SJCRH30 (cell line): Measurements from ENCODE around the gene B3GNT3. TPM values are rescaled to one million over a fixed set of nuclear protein-coding genes. Genes with fewer than 3 reads are reported as not detected.
"Not testable (repeated sequence)": the region's sequence is repeated elsewhere in the genome, so short reads cannot be mapped to it uniquely, and the experiment has no call there.

Experiments
- DNase-seq, 2 experiments: peaks; one replicate each; pipeline ENCODE4 v3.0.0-alpha.2; 2015 to 2020
- H3K27ac ChIP-seq: fragments of 250-450 bp; sonication (Bioruptor Pico); 2 replicates; pipeline ENCODE4 v1.5.1; 2020; ENCODE audit warnings: mild to moderate bottlenecking, moderate library complexity
- H3K27me3 ChIP-seq: fragments of 250-450 bp; sonication (Bioruptor Pico); 2 replicates; pipeline ENCODE4 v1.5.1; 2020; ENCODE audit warnings: mild to moderate bottlenecking, moderate library complexity
- H3K36me3 ChIP-seq: fragments of 250-450 bp; sonication (Bioruptor Pico); 2 replicates; pipeline ENCODE4 v1.5.1; 2020; ENCODE audit warnings: mild to moderate bottlenecking, moderate library complexity
- H3K4me1 ChIP-seq: fragments of 250-450 bp; sonication (Bioruptor Pico); 2 replicates; pipeline ENCODE4 v1.5.1; 2020; ENCODE audit warnings: mild to moderate bottlenecking, moderate library complexity
- H3K4me3 ChIP-seq: fragments of 250-450 bp; sonication (Bioruptor Pico); 2 replicates; pipeline ENCODE4 v1.5.1; 2020; ENCODE audit warnings: mild to moderate bottlenecking, moderate library complexity
- H3K9me3 ChIP-seq: fragments of 250-450 bp; sonication (Bioruptor Pico); replicated peaks from 2 replicates; pipeline ENCODE4 v1.5.1; 2020; ENCODE audit warnings: mild to moderate bottlenecking, moderate library complexity
- total RNA-seq: library from RNA; depleted of rRNA; stranded (reverse); fragments of >200 nt; shearing (Covaris generic); gene quantifications from 2 replicates; pipeline ENCODE4 v1.2.3, GENCODE V29; 2014

Gene B3GNT3
- total RNA-seq, 1 experiment from 2014 or later = not detected

DNA sequence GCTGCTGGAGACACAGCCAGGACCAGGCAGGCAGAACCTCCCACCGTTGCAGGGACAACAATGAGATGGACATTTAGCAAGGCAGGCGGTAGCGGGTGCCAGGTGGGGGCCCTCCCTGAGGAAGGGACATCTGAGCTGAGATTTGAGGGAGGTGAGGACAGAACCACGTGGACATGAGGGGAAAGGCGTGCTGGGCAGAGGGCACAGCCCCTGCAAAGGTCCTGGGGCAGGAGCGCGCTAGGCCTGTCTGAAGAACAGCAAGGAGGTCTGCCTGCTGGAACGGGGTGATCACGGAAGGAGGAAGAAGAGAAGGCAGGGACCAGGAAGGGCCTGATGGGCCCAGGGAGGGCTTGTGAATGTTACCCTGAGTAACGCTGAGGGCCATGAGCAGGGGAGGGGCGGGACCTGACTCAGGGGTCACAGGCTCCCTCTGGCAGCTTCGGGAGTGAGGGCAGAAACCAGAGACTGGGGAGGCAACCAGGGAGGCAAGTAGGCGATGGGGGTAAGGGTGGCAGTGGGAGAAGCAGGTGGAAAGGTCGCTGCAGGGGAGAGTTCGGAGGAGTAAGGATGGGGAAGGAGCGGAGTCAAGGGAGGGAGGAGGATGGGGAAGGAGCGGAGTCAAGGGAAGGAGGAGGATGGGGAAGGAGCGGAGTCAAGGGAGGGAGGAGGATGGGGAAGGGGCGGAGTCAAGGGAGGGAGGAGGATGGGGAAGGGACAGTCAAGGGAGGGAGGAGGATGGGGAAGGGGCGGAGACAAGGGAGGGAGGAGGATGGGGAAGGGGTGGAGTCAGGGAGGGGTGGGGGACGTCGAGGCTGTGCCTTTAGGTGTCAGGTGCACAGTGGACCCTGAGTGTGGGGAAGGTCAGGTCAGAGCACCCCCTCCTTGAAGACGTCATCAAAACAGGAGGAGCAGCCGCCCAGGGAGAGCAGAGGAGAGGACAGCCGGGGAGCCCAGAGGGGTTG is 15.7 kb upstream of the B3GNT3 start:
- H3K4me3 ChIP-seq = peak overlapping the region; percentile 31
- peak; percentile 30 to 48 for DNase-seq

DNA sequence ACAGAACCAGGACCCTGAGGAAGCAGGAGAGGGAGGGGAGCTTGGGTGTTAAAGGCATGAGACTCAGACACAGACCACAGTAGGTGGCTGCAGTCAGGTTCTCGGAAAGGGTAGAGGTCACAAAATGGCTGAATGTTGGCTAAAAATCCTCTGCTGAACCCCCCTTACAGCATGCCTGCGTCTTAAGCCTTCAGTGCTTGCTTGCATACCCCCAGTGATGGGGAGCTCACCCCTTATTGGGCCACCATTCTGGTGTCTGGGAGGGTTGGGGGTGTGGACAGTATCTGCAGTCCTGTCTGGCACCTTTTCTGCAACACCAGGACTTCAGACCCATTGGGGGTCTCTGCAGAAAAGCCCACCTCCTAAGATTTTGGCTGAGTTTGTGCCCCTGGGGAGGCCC is 14.2 kb upstream of the B3GNT3 start:
- Histone ChIP-seq H3K4me3 (no peak overlapping the region), H3K4me1 (no peaks in the 10 kb centered on the region)
- DNase-seq = no peak

More for the DNA sequence above, 15.7 kb upstream of the B3GNT3 start:
- no peak overlapping the region for H3K27ac ChIP-seq
- H3K9me3 ChIP-seq = no peaks in the 10 kb centered on the region
- no peaks in the 10 kb centered on the region for H3K36me3 ChIP-seq
- no peaks in the 10 kb centered on the region for H3K27me3 ChIP-seq
- H3K4me1 ChIP-seq = no peaks in the 10 kb centered on the region

GRCh38 chr19:17783721-17784120 is 11.2 kb upstream of the B3GNT3 start:
- H3K36me3 ChIP-seq, H3K4me3 ChIP-seq, DNase-seq, H3K9me3 ChIP-seq, H3K27me3 ChIP-seq, H3K27ac ChIP-seq, H3K4me1 ChIP-seq: not testable (repeated sequence)

More for the DNA sequence above, 14.2 kb upstream of the B3GNT3 start:
- no peaks in the 10 kb centered on the region for H3K36me3 ChIP-seq
- no peak overlapping the region for H3K27ac ChIP-seq
- no peaks in the 10 kb centered on the region for H3K9me3 ChIP-seq
- no peaks in the 10 kb centered on the region for H3K27me3 ChIP-seq

DNA sequence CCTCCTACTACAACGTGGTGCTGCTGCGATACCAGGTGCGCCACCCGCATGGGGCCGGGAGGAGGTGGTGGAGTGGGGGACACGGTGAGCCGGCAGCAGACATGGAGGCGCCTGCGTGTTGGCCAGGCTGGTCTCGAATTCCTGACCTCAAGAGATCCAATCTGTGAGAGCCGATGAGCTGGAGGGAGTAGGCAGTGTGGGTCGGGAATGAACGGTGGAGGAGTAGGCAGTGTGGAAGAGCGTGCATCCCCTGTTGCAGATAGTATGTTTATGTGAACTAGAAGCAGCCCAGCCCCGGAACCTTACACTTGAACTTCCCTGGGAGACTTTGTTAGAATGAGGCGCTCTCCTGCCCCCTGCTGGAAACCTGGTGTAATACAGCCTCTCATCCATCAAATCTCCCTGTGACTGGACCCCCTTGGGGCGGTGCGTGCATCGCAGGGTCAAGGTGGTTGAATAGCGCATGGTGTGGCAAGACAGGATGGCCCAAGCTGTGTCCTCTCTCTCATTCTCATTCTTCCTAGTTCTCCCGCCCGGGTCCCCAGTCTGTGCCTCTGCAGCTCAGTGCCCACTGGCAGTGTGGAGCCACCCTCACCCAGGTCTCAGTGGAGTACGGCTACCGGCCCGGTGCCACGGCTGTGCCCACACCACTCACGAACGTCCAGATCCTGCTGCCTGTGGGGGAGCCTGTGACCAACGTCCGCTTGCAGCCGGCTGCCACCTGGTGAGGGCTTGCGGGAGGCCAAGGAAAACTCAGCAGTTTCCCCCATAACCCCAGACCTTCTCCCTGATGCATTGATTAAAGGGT is 10.5 kb upstream of the B3GNT3 start:
- no peaks in the 10 kb centered on the region for H3K27me3 ChIP-seq
- H3K9me3 ChIP-seq = no peaks in the 10 kb centered on the region
- H3K27ac ChIP-seq = no peak overlapping the region
- DNase-seq = peak; percentile 74 to 91
- H3K36me3 ChIP-seq = no peaks in the 10 kb centered on the region
- H3K4me1 ChIP-seq = no peaks in the 10 kb centered on the region
- no peak overlapping the region for H3K4me3 ChIP-seq

DNA sequence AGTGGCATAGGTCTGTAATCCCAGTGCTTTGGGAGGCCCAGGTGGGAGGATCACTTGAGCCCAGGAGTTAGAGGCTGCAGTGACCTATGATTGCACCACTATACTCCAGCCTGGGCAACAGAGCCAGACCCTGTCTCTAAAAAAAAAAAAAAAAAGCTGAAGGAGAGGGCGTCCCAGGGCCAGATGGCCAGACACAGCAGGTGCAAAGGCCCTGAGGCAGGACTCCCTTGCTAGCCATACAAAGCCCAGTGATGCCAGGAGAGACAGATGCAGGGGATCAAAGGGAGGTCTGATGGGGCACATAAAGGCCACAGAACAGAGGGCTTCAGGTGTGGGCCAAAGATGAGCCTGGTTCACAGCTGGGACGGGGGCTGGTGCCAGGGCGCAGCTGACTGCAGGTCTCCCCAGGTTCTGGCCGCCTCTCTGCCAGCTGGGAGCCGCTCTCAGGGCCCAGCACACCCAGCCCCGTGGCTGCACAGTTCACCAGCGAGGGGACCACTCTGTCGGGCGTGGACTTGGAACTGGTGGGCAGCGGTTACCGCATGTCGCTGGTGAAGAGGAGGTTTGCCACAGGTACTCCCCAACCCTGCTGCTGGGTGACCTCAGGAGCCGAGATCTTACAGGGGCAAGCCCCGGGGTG is 7.5 kb upstream of the B3GNT3 start:
- no peaks in the 10 kb centered on the region for H3K9me3 ChIP-seq
- H3K4me3 ChIP-seq = no peak overlapping the region
- DNase-seq = no peak
- no peaks in the 10 kb centered on the region for H3K36me3 ChIP-seq
- H3K4me1 ChIP-seq = no peaks in the 10 kb centered on the region
- H3K27ac ChIP-seq = no peak overlapping the region
- H3K27me3 ChIP-seq = peaks cover 16% of the 10 kb centered on the region; the same call in 1 of the 2 replicates

GRCh38 chr19:17788632-17789031 is 6.3 kb upstream of the B3GNT3 start:
- no peaks in the 10 kb centered on the region for H3K9me3 ChIP-seq
- H3K36me3 ChIP-seq = no peaks in the 10 kb centered on the region
- no peak overlapping the region for H3K4me3 ChIP-seq
- no peaks in the 10 kb centered on the region for H3K4me1 ChIP-seq
- peaks cover 19% of the 10 kb centered on the region for H3K27me3 ChIP-seq
- H3K27ac ChIP-seq = no peak overlapping the region
- no peak for DNase-seq

DNA sequence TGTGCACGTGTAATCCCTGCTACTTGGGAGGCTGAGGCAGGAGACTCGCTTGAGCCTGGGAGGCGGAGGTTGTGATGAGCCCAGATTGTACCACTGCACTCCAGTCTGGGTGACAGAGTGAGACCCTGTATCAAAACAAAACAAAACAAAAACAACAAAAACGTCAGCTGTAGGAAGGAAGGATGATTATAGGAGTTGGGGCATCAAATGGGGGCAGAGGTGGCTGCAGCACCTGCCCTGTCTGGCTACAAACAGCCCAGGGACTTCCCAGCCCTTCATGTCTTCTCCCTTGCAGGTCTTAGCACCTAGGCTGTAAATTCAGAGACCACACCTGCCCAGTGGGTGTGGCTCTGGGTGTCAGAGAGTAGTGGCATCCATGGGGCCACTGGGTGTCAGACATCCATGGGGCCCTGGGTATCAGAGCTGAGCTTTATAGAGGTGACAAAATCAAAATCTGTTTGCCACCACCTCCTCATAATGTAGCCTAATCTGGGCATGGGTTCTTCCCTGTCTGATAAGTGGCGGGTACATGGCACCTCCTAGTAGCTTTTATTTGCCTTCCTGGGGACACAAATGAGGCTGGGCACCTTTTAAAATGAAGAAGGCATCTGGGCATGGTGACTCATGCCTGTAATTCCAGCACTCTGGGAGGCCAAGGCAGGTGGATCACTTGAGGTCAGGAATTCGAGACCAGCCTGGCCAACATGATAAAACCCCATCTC is 4.7 kb upstream of the B3GNT3 start:
- no peaks in the 10 kb centered on the region for H3K36me3 ChIP-seq
- no peak overlapping the region for H3K4me3 ChIP-seq
- H3K27me3 ChIP-seq = peaks cover 30% of the 10 kb centered on the region
- no peak for DNase-seq
- H3K9me3 ChIP-seq = no peaks in the 10 kb centered on the region
- H3K4me1 ChIP-seq = no peaks in the 10 kb centered on the region
- H3K27ac ChIP-seq = no peak overlapping the region

DNA sequence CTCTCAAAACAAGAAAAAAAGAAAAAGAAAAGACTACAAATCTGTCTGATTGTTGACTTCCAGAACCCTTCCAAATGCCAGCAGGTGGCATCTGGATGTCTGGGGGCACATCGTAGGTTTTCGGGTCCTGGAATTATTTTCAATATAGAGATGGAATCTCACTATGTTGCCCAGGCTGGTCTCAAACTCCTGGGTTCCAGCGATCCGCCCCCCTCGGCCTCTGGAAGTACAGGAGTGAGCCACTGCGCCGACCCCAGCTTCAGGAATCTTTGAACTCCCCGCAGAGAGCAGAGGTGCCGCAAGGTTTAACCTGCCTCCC is 567 bp upstream of the B3GNT3 start:
- Histone ChIP-seq H3K27ac (no peak overlapping the region), H3K4me3 (no peak overlapping the region), H3K36me3 (no peaks in the 10 kb centered on the region), H3K27me3 (peaks cover 53% of the 10 kb centered on the region), H3K9me3 (no peaks in the 10 kb centered on the region), H3K4me1 (no peaks in the 10 kb centered on the region)
- DNase-seq = no peak

DNA sequence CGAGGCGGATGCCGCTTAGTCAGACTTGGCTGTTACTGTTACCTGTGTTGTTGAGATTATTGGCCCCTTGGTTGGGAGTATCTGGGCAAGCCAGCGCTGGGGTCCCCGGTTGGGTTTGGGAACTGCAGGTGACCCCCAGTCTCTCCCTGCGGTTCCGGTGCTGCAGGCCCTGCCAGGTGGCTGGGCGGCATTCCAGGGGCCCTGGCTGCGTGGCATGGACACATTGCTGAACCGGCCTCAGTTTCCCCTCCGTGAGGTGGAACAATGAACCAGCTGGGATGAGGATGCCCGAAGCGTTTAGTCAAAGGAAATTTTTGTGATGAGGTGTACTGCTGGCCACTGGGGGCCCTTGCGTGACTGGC is 538 bp downstream of the B3GNT3 start:
- Histone ChIP-seq H3K4me1 (no peaks in the 10 kb centered on the region), H3K9me3 (no peaks in the 10 kb centered on the region), H3K27ac (no peak overlapping the region), H3K36me3 (no peaks in the 10 kb centered on the region), H3K4me3 (no peak overlapping the region), H3K27me3 (peaks cover 56% of the 10 kb centered on the region)
- DNase-seq = no peak

- Histone ChIP-seq H3K36me3 (no peaks in the 10 kb centered on the region), H3K27ac (no peak overlapping the region), H3K9me3 (no peaks in the 10 kb centered on the region), H3K4me1 (no peaks in the 10 kb centered on the region), H3K27me3 (peaks cover 51% of the 10 kb centered on the region), H3K4me3 (no peak overlapping the region)
- no peak for DNase-seq
Observed at GRCh38 chr19:17796013-17796837, 1.3 kb downstream of the B3GNT3 start.

DNA sequence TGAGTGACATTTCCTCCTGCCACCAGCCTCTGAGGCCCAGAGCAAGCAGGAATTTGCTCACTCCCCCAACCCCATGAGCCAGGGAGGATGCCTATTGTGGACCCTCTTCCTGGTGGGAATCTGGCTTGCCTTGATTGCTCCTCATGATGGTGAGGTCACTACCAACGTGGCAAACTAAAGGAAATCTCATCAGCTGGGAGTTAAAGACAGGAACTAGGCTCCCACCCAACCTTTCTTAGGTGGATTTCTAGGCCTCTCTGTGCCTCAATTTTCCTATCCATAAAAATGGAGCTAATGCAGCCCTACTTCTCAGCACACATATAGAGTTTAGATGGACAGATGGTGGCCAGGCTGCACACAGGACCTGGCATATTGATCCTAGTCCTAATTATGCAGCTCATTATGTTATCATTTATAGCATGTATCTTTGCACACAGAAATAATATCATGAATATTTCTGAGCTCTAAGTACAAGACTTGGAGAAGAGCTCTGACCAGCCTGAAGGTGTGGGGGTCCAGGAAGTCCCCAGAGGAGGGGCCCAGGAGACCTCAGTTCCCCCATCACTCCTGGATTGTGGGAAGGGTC is 2.0 kb downstream of the B3GNT3 start:
- H3K4me3 ChIP-seq = no peak overlapping the region
- no peak overlapping the region for H3K27ac ChIP-seq
- H3K27me3 ChIP-seq = peaks cover 48% of the 10 kb centered on the region
- H3K4me1 ChIP-seq = no peaks in the 10 kb centered on the region
- DNase-seq = no peak
- no peaks in the 10 kb centered on the region for H3K9me3 ChIP-seq
- no peaks in the 10 kb centered on the region for H3K36me3 ChIP-seq

GRCh38 chr19:17797424-17798201 is 2.7 kb downstream of the B3GNT3 start:
- Histone ChIP-seq H3K4me1 (no peaks in the 10 kb centered on the region), H3K9me3 (no peaks in the 10 kb centered on the region), H3K4me3 (no peak overlapping the region), H3K36me3 (no peaks in the 10 kb centered on the region), H3K27ac (no peak overlapping the region), H3K27me3 (peaks cover 45% of the 10 kb centered on the region)
- DNase-seq = no peak

DNA sequence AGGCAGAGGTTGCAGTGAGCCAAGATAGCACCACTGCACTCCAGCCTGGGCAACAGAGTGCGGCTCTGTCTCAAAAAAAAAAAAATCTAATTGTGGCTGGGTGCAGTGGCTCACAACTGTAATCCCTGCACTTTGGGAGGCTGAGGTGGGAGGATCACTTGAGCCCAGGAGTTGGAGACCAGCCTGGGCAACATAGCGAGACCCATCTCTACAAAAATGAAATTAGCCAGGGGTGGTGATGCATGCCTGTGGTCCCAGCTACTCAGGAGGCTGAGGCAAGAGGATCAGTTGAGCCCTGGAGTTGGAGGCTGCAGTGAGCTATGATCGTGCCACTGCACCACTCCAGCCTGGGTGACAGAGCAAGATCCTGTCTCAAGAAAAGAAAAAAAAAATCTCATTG is 3.7 kb downstream of the B3GNT3 start:
- DNase-seq, H3K4me1 ChIP-seq, H3K27ac ChIP-seq, H3K36me3 ChIP-seq, H3K9me3 ChIP-seq, H3K4me3 ChIP-seq: not testable (repeated sequence)
- peaks cover 42% of the 10 kb centered on the region for H3K27me3 ChIP-seq
